K562 (cell line): ENCODE data around the gene IFNA17. TPM values are rescaled to one million over a fixed set of nuclear protein-coding genes. Genes with fewer than 3 reads are reported as not detected.
"Not testable (repeated sequence)": the region's sequence is repeated elsewhere in the genome, so short reads cannot be mapped to it uniquely, and the experiment has no call there.

Experiments
- ATAC-seq: fragments of 200-7000 bp; cut with Tn5 transposase; 3 replicates; pipeline ENCODE4 v1.9.1; 2020; ENCODE audit warnings: moderate library complexity
- BruUV-seq: library from RNA; stranded (reverse); fragments of 400-500 nt; replicated peaks from 2 replicates; lab custom pipeline; 2021; lab: Mats Ljungman, UMichigan
- CTCF ChIA-PET: fragments of 300-600 bp; formaldehyde crosslinking; extraction: SDS; loops from one replicate; lab custom pipeline; 2021; ENCODE audit warnings: low intra/inter-chr PET ratio; lab: Yijun Ruan, JAX
- POLR2A ChIA-PET: fragments of 300-600, 350-650 bp; sonication (Branson Sonifier 250); formaldehyde crosslinking; extraction: SDS; loops from one replicate; lab custom pipeline; 2021; ENCODE audit warnings: antibody characterized with exemption, inconsistent platforms; lab: Yijun Ruan, JAX
- DNase-seq, 4 experiments: peaks; one replicate each; pipeline versions ENCODE4 v3.0.0 to v3.0.0-alpha.2; 2011 to 2018; ENCODE audit warnings: low spot score in 3 of 4, mixed read lengths in 3 of 4; ENCODE audit errors: extremely low read depth in 1 of 4
- FAIRE-seq: peaks from 2 replicates; lab custom pipeline; 2011; peaks lifted over from hg19 to GRCh38; lab: Jason Lieb, UNC
- H2AFZ ChIP-seq: 2 replicates; pipeline ENCODE4 v1.6.0; 2011; ENCODE audit warnings: low read depth, low read length, control low read depth, inconsistent platforms
- H3K27ac ChIP-seq: fragments of 200-600 bp; 3 replicates; pipeline ENCODE4 v1.8.0; 2011; ENCODE audit warnings: low read depth, mild to moderate bottlenecking, control low read depth, inconsistent platforms, low read length, moderate library complexity, mixed read lengths; ENCODE audit errors: extremely low read depth
- H3K27me3 ChIP-seq, 2 experiments: fragments of 300-600 bp in 1 of 2; 2 replicates in 1 of 2; 3 replicates in 1 of 2; pipeline versions ENCODE4 v1.6.0 to v1.8.0; 2011; ENCODE audit warnings: inconsistent platforms in 2 of 2, low read length in 2 of 2, mild to moderate bottlenecking in 1 of 2, mixed read lengths in 1 of 2, moderate library complexity in 1 of 2; ENCODE audit not compliant: control insufficient read depth in 2 of 2, insufficient read depth in 2 of 2
- H3K36me3 ChIP-seq: fragments of 300-600 bp; 3 replicates; pipeline ENCODE4 v1.8.0; 2011; ENCODE audit warnings: mild to moderate bottlenecking, low read length, inconsistent platforms; ENCODE audit not compliant: control insufficient read depth, insufficient read depth
- H3K4me1 ChIP-seq, 2 experiments: fragments of 200-600 bp in 1 of 2; replicated peaks in 1 of 2; 2 replicates in 1 of 2; 3 replicates in 1 of 2; pipeline versions ENCODE4 v1.5.1 to v1.8.0; 2011; ENCODE audit warnings: inconsistent platforms in 2 of 2, low read length in 2 of 2, mild to moderate bottlenecking in 1 of 2, mixed read lengths in 1 of 2, moderate library complexity in 1 of 2; ENCODE audit not compliant: control insufficient read depth in 2 of 2, insufficient read depth in 2 of 2
- H3K4me2 ChIP-seq: 2 replicates; pipeline ENCODE4 v1.6.1; 2011; ENCODE audit warnings: low read length, control low read depth, inconsistent platforms, mixed read lengths; ENCODE audit not compliant: insufficient read depth
- H3K4me3 ChIP-seq: fragments of 200-600 bp; sonication (generic), shearing (Covaris generic); 2 replicates; pipeline ENCODE4 v1.5.1; 2016; ENCODE audit warnings: control low read depth, inconsistent platforms
- H3K79me2 ChIP-seq: fragments of 200-600 bp; 3 replicates; pipeline ENCODE4 v1.8.0; 2011; ENCODE audit warnings: low read length, inconsistent platforms; ENCODE audit not compliant: control insufficient read depth, insufficient read depth
- H3K9ac ChIP-seq, 2 experiments: 2 replicates each; pipeline versions ENCODE4 v1.6.0 to v1.6.1; 2011; ENCODE audit warnings: low read depth in 2 of 2, low read length in 2 of 2, control low read depth in 1 of 2, inconsistent platforms in 1 of 2, mild to moderate bottlenecking in 1 of 2, mixed read lengths in 1 of 2; ENCODE audit not compliant: insufficient read depth in 1 of 2
- H3K9me1 ChIP-seq: one replicate; pipeline ENCODE4 v1.6.0; 2011; ENCODE audit warnings: inconsistent platforms, mild to moderate bottlenecking, low read length, moderate library complexity; ENCODE audit not compliant: control insufficient read depth, insufficient read depth
- H3K9me3 ChIP-seq: replicated peaks from 2 replicates; pipeline ENCODE4 v1.5.1; 2011; ENCODE audit warnings: low read depth, low read length, inconsistent platforms; ENCODE audit not compliant: control insufficient read depth, insufficient read depth
- H4K20me1 ChIP-seq: replicated peaks from 2 replicates; pipeline ENCODE4 v1.6.1; 2011; ENCODE audit warnings: low read length, inconsistent platforms, mixed read lengths; ENCODE audit not compliant: control insufficient read depth, insufficient read depth
- GABPA ChIP-seq: fragments of 200-800 bp; sonication (Bioruptor generic); conservative IDR thresholded peaks from 2 replicates; pipeline ENCODE4 v1.6.1; 2016; ENCODE audit warnings: low read depth, missing genetic modification characterization, missing compliant biosample characterization
- HCFC1 ChIP-seq: IDR thresholded peaks from 2 replicates; pipeline ENCODE4 v1.6.1; 2012; ENCODE audit warnings: low read depth, low read length, improper control_type of control experiment
- JUNB ChIP-seq: fragments of 450-650 bp; formaldehyde crosslinking; conservative IDR thresholded peaks from 2 replicates; pipeline ENCODE4 v1.4.0; 2020; ENCODE audit warnings: mild to moderate bottlenecking
- PCBP2 ChIP-seq: fragments of 200-400 bp; formaldehyde crosslinking; IDR thresholded peaks from 2 replicates; pipeline ENCODE4 v1.6.1; 2018; ENCODE audit warnings: low read length, low read depth, mild to moderate bottlenecking, moderate library complexity; ENCODE audit not compliant: poor library complexity, severe bottlenecking
- RFX5 ChIP-seq: IDR thresholded peaks from 2 replicates; pipeline ENCODE4 v1.6.1; 2011; ENCODE audit warnings: low read depth, mild to moderate bottlenecking, improper control_type of control experiment, low read length
- ZNF24 ChIP-seq: fragments of 450-650 bp; IDR thresholded peaks from 2 replicates; pipeline ENCODE4 v1.6.1; 2016
- ZNF347 ChIP-seq: fragments of 450-650 bp; formaldehyde crosslinking; IDR thresholded peaks from 2 replicates; pipeline ENCODE4 v1.4.0; 2020; ENCODE audit warnings: low read depth, mild to moderate bottlenecking, moderate library complexity
- ZNF76 ChIP-seq: fragments of 250-450 bp; sonication (Bioruptor Pico); IDR thresholded peaks from 2 replicates; pipeline ENCODE4 v1.4.0; 2020; ENCODE audit warnings: mild to moderate bottlenecking, moderate library complexity, borderline replicate concordance
- ZNF764 ChIP-seq: fragments of 250-450 bp; sonication (Bioruptor Pico); IDR thresholded peaks from 2 replicates; pipeline ENCODE4 v1.4.0; 2020; ENCODE audit warnings: low read depth, mild to moderate bottlenecking, moderate library complexity
- WGBS: fragments of 100-300 bp; shearing (Covaris generic); methylation state at CpG from one replicate; pipeline ENCODE4 v1.1.6; 2016; ENCODE audit warnings: low coverage, mixed read lengths; ENCODE audit not compliant: insufficient coverage; ENCODE audit errors: missing lambda C conversion rate; 5-methylcytosine and 5-hydroxymethylcytosine counted together
- in situ Hi-C: fragments of 300-500 bp; cut with MboI; formaldehyde crosslinking; loops from 4 replicates; pipeline ENCODE4 v1.15.0; 2018; ENCODE audit warnings: inconsistent platforms, mixed read lengths
- intact Hi-C: fragments of 100-400 bp; cut with micrococcal nuclease; formaldehyde crosslinking; loops from 2 replicates; pipeline ENCODE4 v1.14.2; 2022
- polyA plus RNA-seq, 8 experiments: library from polyadenylated mRNA; depleted of rRNA in 4 of 8; stranded (reverse) in 5 of 8; unstranded in 3 of 8; fragments of >200 nt; fragmentation: Nextera tagmentation in 2 of 8; fragmentation: Illumina TruSeq in 1 of 8; extraction: Ambion mirVana in 2 of 8; extraction: Trizol in 1 of 8; gene quantifications; 2 replicates each; pipeline versions ENCODE4 v1.2.1 to v1.2.3, GENCODE V29; 2011 to 2014; ENCODE audit warnings: inconsistent platforms in 1 of 8, missing spikeins in 1 of 8
- total RNA-seq, 7 experiments: library from RNA; depleted of rRNA in 6 of 7; stranded (reverse); fragments of >200 nt in 6 of 7; fragmentation: Illumina TruSeq in 2 of 7; extraction: Trizol in 2 of 7; gene quantifications; 2 replicates each; pipeline versions ENCODE4 v1.2.1 to v1.2.3, GENCODE V29; 2011 to 2021; ENCODE audit warnings: low replicate concordance in 1 of 7
- TF ChIP-seq, protein P1 (sequence below): sonication (generic); formaldehyde crosslinking; IDR thresholded peaks from 2 replicates; pipeline ENCODE4 v1.8.1; 2023; ENCODE audit warnings: missing genetic modification reagents, mild to moderate bottlenecking, borderline replicate concordance
- TF ChIP-seq, protein P2 (sequence below): sonication (generic); formaldehyde crosslinking; IDR thresholded peaks from 2 replicates; pipeline ENCODE4 v1.8.0; 2023; ENCODE audit warnings: mild to moderate bottlenecking, missing genetic modification reagents

Gene IFNA17
- total and polyA plus RNA-seq, 9 of the 15 experiments (the other 6 are each of a cell fraction or from before 2014, with no cell fraction given): not detected

DNA sequence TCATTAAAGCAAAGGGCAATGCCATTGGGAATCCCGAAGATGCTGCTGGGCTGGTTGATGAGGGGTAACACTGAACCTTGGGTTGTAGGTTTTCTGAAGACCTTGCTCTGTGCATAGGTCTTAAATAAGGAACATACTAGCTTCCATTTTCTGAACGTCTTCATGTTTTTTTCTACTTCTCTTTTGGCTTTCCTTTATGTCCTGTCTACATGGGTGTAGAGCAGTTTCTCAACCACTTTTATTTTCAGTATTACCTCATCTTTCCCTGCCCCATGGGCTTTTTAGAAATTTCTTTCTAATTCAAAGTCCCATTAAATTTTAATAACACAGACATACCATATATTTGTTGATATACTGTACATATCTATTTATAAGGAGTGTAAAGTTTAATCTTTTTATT is 11.9 kb upstream of the IFNA17 start, which contains the start of gene IFNA14:
Gene IFNA14 (minus strand): TSS at position 95 of the 400 bp plus-strand sequence. CDS start 70 bp downstream, at position 25.
- WGBS: no CpG with 5 or more reads among the region's 2 CpGs
- ChIA-PET POLR2A (no interaction called here), CTCF (no interaction called here)
- H3K79me2 ChIP-seq: no peaks in the 10 kb centered on the region
- no peak for TF ChIP-seq GABPA (tag)
- TF ChIP-seq RFX5: no peak
- TF ChIP-seq, protein P1, sequence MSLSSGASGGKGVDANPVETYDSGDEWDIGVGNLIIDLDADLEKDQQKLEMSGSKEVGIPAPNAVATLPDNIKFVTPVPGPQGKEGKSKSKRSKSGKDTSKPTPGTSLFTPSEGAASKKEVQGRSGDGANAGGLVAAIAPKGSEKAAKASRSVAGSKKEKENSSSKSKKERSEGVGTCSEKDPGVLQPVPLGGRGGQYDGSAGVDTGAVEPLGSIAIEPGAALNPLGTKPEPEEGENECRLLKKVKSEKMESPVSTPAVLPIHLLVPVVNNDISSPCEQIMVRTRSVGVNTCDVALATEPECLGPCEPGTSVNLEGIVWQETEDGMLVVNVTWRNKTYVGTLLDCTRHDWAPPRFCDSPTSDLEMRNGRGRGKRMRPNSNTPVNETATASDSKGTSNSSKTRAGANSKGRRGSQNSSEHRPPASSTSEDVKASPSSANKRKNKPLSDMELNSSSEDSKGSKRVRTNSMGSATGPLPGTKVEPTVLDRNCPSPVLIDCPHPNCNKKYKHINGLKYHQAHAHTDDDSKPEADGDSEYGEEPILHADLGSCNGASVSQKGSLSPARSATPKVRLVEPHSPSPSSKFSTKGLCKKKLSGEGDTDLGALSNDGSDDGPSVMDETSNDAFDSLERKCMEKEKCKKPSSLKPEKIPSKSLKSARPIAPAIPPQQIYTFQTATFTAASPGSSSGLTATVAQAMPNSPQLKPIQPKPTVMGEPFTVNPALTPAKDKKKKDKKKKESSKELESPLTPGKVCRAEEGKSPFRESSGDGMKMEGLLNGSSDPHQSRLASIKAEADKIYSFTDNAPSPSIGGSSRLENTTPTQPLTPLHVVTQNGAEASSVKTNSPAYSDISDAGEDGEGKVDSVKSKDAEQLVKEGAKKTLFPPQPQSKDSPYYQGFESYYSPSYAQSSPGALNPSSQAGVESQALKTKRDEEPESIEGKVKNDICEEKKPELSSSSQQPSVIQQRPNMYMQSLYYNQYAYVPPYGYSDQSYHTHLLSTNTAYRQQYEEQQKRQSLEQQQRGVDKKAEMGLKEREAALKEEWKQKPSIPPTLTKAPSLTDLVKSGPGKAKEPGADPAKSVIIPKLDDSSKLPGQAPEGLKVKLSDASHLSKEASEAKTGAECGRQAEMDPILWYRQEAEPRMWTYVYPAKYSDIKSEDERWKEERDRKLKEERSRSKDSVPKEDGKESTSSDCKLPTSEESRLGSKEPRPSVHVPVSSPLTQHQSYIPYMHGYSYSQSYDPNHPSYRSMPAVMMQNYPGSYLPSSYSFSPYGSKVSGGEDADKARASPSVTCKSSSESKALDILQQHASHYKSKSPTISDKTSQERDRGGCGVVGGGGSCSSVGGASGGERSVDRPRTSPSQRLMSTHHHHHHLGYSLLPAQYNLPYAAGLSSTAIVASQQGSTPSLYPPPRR: no peak
- no peak for TF ChIP-seq ZNF347 (CRISPR knock-in tag)
- no peak for TF ChIP-seq ZNF76 (CRISPR knock-in tag)
- TF ChIP-seq ZNF764 (CRISPR knock-in tag): no peak
- TF ChIP-seq JUNB (CRISPR knock-in tag): no peak
- no peak for TF ChIP-seq PCBP2
- TF ChIP-seq HCFC1: no peak
- TF ChIP-seq, protein P2, sequence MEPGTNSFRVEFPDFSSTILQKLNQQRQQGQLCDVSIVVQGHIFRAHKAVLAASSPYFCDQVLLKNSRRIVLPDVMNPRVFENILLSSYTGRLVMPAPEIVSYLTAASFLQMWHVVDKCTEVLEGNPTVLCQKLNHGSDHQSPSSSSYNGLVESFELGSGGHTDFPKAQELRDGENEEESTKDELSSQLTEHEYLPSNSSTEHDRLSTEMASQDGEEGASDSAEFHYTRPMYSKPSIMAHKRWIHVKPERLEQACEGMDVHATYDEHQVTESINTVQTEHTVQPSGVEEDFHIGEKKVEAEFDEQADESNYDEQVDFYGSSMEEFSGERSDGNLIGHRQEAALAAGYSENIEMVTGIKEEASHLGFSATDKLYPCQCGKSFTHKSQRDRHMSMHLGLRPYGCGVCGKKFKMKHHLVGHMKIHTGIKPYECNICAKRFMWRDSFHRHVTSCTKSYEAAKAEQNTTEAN (CRISPR knock-in tag): no peak
- TF ChIP-seq ZNF24: no peak
- H3K4me3 ChIP-seq: no peak within 1 kb of the TSS
- no peak for DNase-seq
- H3K4me2 ChIP-seq: no peak within 1 kb of the TSS
- FAIRE-seq: no peak
- no peaks in the 10 kb centered on the region for H3K4me1 ChIP-seq
- H3K27me3 ChIP-seq: no peaks in the 10 kb centered on the region
- no peaks in the 10 kb centered on the region for H3K36me3 ChIP-seq
- intact Hi-C loops: no loop called here
- H2AFZ ChIP-seq: no peak within 1 kb of the TSS
- no peaks in the 10 kb centered on the region for H4K20me1 ChIP-seq
- H3K9me3 ChIP-seq: no peaks in the 10 kb centered on the region
- no TSS peak for BruUV-seq
- H3K9ac ChIP-seq: no peak within 1 kb of the TSS
- H3K27ac ChIP-seq: no peak within 1 kb of the TSS
- in situ Hi-C loops: no loop called here
- no peaks in the 10 kb centered on the region for H3K9me1 ChIP-seq
- ATAC-seq: no peak

DNA sequence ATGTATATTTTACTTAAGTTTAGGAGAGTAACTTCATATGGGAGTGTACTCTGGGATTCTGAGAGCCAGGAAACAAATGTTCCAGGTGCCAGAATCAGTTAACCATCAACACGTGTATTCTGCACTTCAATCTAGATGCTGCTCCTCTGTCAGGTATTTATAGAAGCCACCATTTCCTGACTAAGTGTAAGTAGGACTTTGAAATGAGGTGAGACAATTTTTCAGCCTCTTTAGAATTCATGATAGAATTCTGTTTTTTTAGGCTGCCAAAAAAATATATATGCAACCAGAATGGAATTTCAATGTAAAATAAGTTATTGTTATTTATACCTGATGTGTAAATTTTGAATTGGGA is 8.3 kb upstream of the IFNA17 start:
- in situ Hi-C loops, CTCF ChIA-PET, H3K27me3 ChIP-seq, DNase-seq, intact Hi-C loops, H3K27ac ChIP-seq, H3K9me3 ChIP-seq, ATAC-seq, H3K4me1 ChIP-seq, H3K9ac ChIP-seq, H3K9me1 ChIP-seq, H3K4me3 ChIP-seq, H4K20me1 ChIP-seq, POLR2A ChIA-PET, H3K79me2 ChIP-seq, BruUV-seq, H3K36me3 ChIP-seq, H2AFZ ChIP-seq, FAIRE-seq, H3K4me2 ChIP-seq: not testable (repeated sequence)
- no CpG with 5 or more reads among the region's 1 CpG for WGBS
